ENCODE results near the gene NR4A2.
A peak's percentile ranks its signal among the peaks of the same experiment; 100 is the strongest.

The NR4A2 gene

GRCh38 chr2:156332534-156333273 lies at the start of gene NR4A2:
Gene NR4A2 (minus strand): TSS chr2:156332721. CDS start chr2:156330186, 2,535 bp downstream.
- TF ChIP-seq RAD21 (IDR thresholded peaks at IDR 0.05; ENCODE audit: low read depth) (no peak), EGR1 (IDR thresholded peaks at IDR 0.05) (no peak), TCF12 (IDR thresholded peaks at IDR 0.05; ENCODE audit: low read depth) (0 out of 2 replicates have a peak, but pooled peaks have one; percentile 31), CREB1 (IDR thresholded peaks at IDR 0.05; ENCODE audit: low read depth) (peak; percentile 90), NFIC (IDR thresholded peaks at IDR 0.05) (peak; percentile 41; the same call in 1 of the 2 replicates), EP300 (IDR thresholded peaks at IDR 0.05; ENCODE audit: borderline replicate concordance) (peak; percentile 22; the same call in 1 of the 2 replicates), YY1 (IDR thresholded peaks at IDR 0.05; ENCODE audit: low read depth) (no peak), FOXM1 (IDR thresholded peaks at IDR 0.05; ENCODE audit: borderline replicate concordance, low read depth) (no peak), REST (IDR thresholded peaks at IDR 0.05; ENCODE audit: low read depth) (no peak), TAF1 (IDR thresholded peaks at IDR 0.05; ENCODE audit: low read depth) (peak; percentile 63; the same call in 1 of the 2 replicates)
- TF ChIP-seq, protein P1, sequence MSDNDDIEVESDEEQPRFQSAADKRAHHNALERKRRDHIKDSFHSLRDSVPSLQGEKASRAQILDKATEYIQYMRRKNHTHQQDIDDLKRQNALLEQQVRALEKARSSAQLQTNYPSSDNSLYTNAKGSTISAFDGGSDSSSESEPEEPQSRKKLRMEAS (IDR thresholded peaks at IDR 0.05): peak; percentile 93

DNA sequence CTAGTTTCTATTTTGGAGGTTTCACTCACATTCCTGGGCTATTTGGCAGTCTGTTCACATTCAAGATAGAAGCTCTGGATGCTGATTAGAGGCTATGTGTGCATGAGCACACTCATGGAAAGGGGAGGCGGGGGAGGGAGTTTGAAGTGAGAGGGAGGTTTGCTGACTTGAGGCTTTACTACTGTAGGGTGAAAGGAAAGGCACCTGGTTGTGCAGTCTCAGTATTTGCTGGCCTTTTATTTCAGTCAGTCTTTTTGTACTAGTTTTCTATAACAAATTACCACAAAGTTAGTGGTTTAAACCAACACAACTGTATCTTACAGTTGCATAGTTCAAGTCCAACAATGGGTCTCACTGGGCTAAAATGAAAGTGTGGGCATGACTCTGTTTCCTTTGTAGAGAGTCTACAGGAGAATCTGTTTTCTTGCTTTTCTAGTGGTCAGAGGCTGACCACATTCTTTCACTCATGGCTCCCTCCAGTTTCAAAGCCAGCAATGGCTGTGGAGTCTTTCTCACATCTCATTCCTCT lies 47.7 kb upstream of the NR4A2 start:
- no peak for TF ChIP-seq ZBTB7A (IDR thresholded peaks at IDR 0.05; ENCODE audit: low read depth)
- no peak for TF ChIP-seq YY1 (IDR thresholded peaks at IDR 0.05; ENCODE audit: low read depth)
- TF ChIP-seq EGR1 (IDR thresholded peaks at IDR 0.05): no peak
- TF ChIP-seq TAF1 (IDR thresholded peaks at IDR 0.05; ENCODE audit: low read depth): no peak
- TF ChIP-seq, protein P2, sequence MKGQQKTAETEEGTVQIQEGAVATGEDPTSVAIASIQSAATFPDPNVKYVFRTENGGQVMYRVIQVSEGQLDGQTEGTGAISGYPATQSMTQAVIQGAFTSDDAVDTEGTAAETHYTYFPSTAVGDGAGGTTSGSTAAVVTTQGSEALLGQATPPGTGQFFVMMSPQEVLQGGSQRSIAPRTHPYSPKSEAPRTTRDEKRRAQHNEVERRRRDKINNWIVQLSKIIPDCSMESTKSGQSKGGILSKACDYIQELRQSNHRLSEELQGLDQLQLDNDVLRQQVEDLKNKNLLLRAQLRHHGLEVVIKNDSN (IDR thresholded peaks at IDR 0.05): no peak
- no peak for TF ChIP-seq REST (IDR thresholded peaks at IDR 0.05; ENCODE audit: low read depth)
- TF ChIP-seq, protein P1 (IDR thresholded peaks at IDR 0.05): no peak
- no peak for TF ChIP-seq NFIC (IDR thresholded peaks at IDR 0.05)

- no peak for TF ChIP-seq CEBPB (IDR thresholded peaks at IDR 0.05)
- no peak for TF ChIP-seq TCF12 (IDR thresholded peaks at IDR 0.05; ENCODE audit: low read depth)
- no peak for TF ChIP-seq TAF1 (IDR thresholded peaks at IDR 0.05; ENCODE audit: low read depth)
- TF ChIP-seq NFIC (IDR thresholded peaks at IDR 0.05): no peak
Measured at GRCh38 chr2:156379714-156380113, 47.2 kb upstream of the NR4A2 start.

GRCh38 chr2:156379071-156379470 lies 46.5 kb upstream of the NR4A2 start:
- no peak for TF ChIP-seq REST (IDR thresholded peaks at IDR 0.05; ENCODE audit: low read depth)
- no peak for TF ChIP-seq TEAD4 (IDR thresholded peaks at IDR 0.05)
- no peak for TF ChIP-seq ZBTB7A (IDR thresholded peaks at IDR 0.05; ENCODE audit: low read depth)
- TF ChIP-seq YY1 (IDR thresholded peaks at IDR 0.05; ENCODE audit: low read depth): no peak
- TF ChIP-seq TAF1 (IDR thresholded peaks at IDR 0.05; ENCODE audit: low read depth): no peak
- TF ChIP-seq EP300 (IDR thresholded peaks at IDR 0.05; ENCODE audit: borderline replicate concordance): no peak
- TF ChIP-seq EGR1 (IDR thresholded peaks at IDR 0.05): no peak
- no peak for TF ChIP-seq RAD21 (IDR thresholded peaks at IDR 0.05; ENCODE audit: low read depth)
- TF ChIP-seq NFIC (IDR thresholded peaks at IDR 0.05): no peak
- no peak for TF ChIP-seq CREB1 (IDR thresholded peaks at IDR 0.05; ENCODE audit: low read depth)
- TF ChIP-seq CEBPB (IDR thresholded peaks at IDR 0.05): no peak
- no peak for TF ChIP-seq FOXM1 (IDR thresholded peaks at IDR 0.05; ENCODE audit: borderline replicate concordance, low read depth)
- no peak for TF ChIP-seq TCF12 (IDR thresholded peaks at IDR 0.05; ENCODE audit: low read depth)

Measured in Ishikawa (cell line).